H1 (cell line): ENCODE data around the gene LAMA4. TPM values are rescaled to one million over a fixed set of nuclear protein-coding genes. Genes with fewer than 3 reads are reported as not detected.

Experiments used
- CTCF ChIA-PET: fragments of 300-600 bp; sonication (Branson Sonifier 250); formaldehyde crosslinking; loops from one replicate; lab custom pipeline; 2021; ENCODE audit not compliant: partially characterized antibody; lab: Charles Lee
- POLR2A ChIA-PET: fragments of 300-600 bp; sonication (Branson Sonifier 250); formaldehyde crosslinking; loops from one replicate; lab custom pipeline; 2021; ENCODE audit warnings: inconsistent platforms; ENCODE audit not compliant: partially characterized antibody; lab: Charles Lee
- DNase-seq, 2 experiments: peaks; one replicate each; pipeline versions ENCODE4 v3.0.0 to v3.0.0-alpha.2; 2010 to 2022; ENCODE audit warnings: low spot score in 2 of 2, low read depth in 1 of 2, mixed read lengths in 1 of 2
- FAIRE-seq: peaks from 2 replicates; lab custom pipeline; 2011; peaks lifted over from hg19 to GRCh38; lab: Jason Lieb, UNC
- H2AFZ ChIP-seq: 2 replicates; pipeline ENCODE4 v1.8.1; 2012; ENCODE audit warnings: low read length, inconsistent platforms
- H2AK5ac ChIP-seq: 2 replicates; pipeline ENCODE4 v1.6.1; 2013; ENCODE audit warnings: low read depth, low read length
- H2BK120ac ChIP-seq: replicated peaks from 2 replicates; pipeline ENCODE3; 2013; ENCODE audit warnings: low read depth, low read length, inconsistent platforms
- H2BK12ac ChIP-seq: 2 replicates; pipeline ENCODE4 v1.6.1; 2013; ENCODE audit warnings: low read depth, low read length
- H2BK15ac ChIP-seq: 2 replicates; pipeline ENCODE4 v1.6.1; 2013; ENCODE audit warnings: low read length
- H2BK20ac ChIP-seq: 2 replicates; pipeline ENCODE4 v1.6.1; 2013; ENCODE audit warnings: low read length
- H2BK5ac ChIP-seq: 2 replicates; pipeline ENCODE4 v1.6.1; 2013; ENCODE audit warnings: low read depth, low read length
- H3K14ac ChIP-seq: 2 replicates; pipeline ENCODE4 v1.6.1; 2013; ENCODE audit warnings: inconsistent platforms; ENCODE audit not compliant: insufficient read length
- H3K18ac ChIP-seq: 2 replicates; pipeline ENCODE4 v1.6.1; 2013; ENCODE audit warnings: low read length; ENCODE audit errors: extremely low read depth
- H3K23ac ChIP-seq: 2 replicates; pipeline ENCODE4 v1.6.1; 2013; ENCODE audit warnings: inconsistent platforms; ENCODE audit not compliant: insufficient read length
- H3K23me2 ChIP-seq: 2 replicates; pipeline ENCODE4 v1.6.1; 2013; ENCODE audit warnings: low read depth, low read length
- H3K27ac ChIP-seq: 2 replicates; pipeline ENCODE4 v1.6.1; 2011; ENCODE audit warnings: low read depth, low read length, inconsistent platforms
- H3K27me3 ChIP-seq, 4 experiments: replicated peaks in 1 of 4; 1 replicate in 1 of 4; 2 replicates in 3 of 4; pipeline versions ENCODE4 v1.6.1 to v1.8.1; 2011 to 2013; ENCODE audit warnings: low read length in 3 of 4, mild to moderate bottlenecking in 3 of 4, inconsistent platforms in 2 of 4, mixed read lengths in 2 of 4, moderate library complexity in 1 of 4; ENCODE audit not compliant: control insufficient read depth in 3 of 4, insufficient read depth in 3 of 4; ENCODE audit errors: extremely low read depth in 1 of 4
- H3K36me3 ChIP-seq, 4 experiments: 2 replicates each; pipeline versions ENCODE4 v1.6.1 to v1.8.1; 2011 to 2013; ENCODE audit warnings: mild to moderate bottlenecking in 4 of 4, low read length in 3 of 4, moderate library complexity in 2 of 4, control low read depth in 1 of 4, inconsistent platforms in 1 of 4; ENCODE audit not compliant: insufficient read depth in 4 of 4, control insufficient read depth in 2 of 4
- H3K4ac ChIP-seq: replicated peaks from 2 replicates; pipeline ENCODE3; 2013; ENCODE audit warnings: low read length, low read depth, mixed read lengths, inconsistent platforms; ENCODE audit not compliant: insufficient read length
- H3K4me1 ChIP-seq, 4 experiments: replicated peaks in 1 of 4; 1 replicate in 1 of 4; 2 replicates in 3 of 4; pipeline versions ENCODE4 v1.6.1 to v1.8.1; 2011 to 2013; ENCODE audit warnings: low read length in 3 of 4, inconsistent platforms in 2 of 4, mixed read lengths in 1 of 4; ENCODE audit not compliant: insufficient read depth in 4 of 4, control insufficient read depth in 3 of 4
- H3K4me2 ChIP-seq, 2 experiments: 2 replicates each; pipeline versions ENCODE4 v1.6.1 to v1.8.1; 2011 to 2013; ENCODE audit warnings: low read depth in 2 of 2, low read length in 2 of 2, control low read depth in 1 of 2, inconsistent platforms in 1 of 2, mild to moderate bottlenecking in 1 of 2; ENCODE audit not compliant: insufficient read depth in 1 of 2
- H3K4me3 ChIP-seq, 4 experiments: fragments of 200-600, 300-600 bp in 1 of 4; sonication (generic), shearing (Covaris generic), sonication (Bioruptor Twin) in 1 of 4; 2 replicates each; pipeline versions ENCODE4 v1.5.1 to v1.8.1; 2011 to 2016; ENCODE audit warnings: low read length in 4 of 4, low read depth in 3 of 4, control low read depth in 2 of 4, inconsistent platforms in 2 of 4, mild to moderate bottlenecking in 2 of 4, mixed read lengths in 1 of 4, moderate library complexity in 1 of 4; ENCODE audit not compliant: insufficient read depth in 2 of 4; ENCODE audit errors: extremely low read depth in 1 of 4
- H3K56ac ChIP-seq: replicated peaks from 2 replicates; pipeline ENCODE3; 2013; ENCODE audit warnings: low read depth, mild to moderate bottlenecking, mixed read lengths, low read length, inconsistent platforms; ENCODE audit not compliant: insufficient read length
- H3K79me1 ChIP-seq: 2 replicates; pipeline ENCODE4 v1.6.1; 2013; ENCODE audit warnings: low read depth, low read length, control low read depth
- H3K79me2 ChIP-seq, 2 experiments: 2 replicates each; pipeline versions ENCODE4 v1.6.1 to v1.8.1; 2012 to 2013; ENCODE audit warnings: low read length in 2 of 2, mild to moderate bottlenecking in 2 of 2, inconsistent platforms in 1 of 2; ENCODE audit not compliant: insufficient read depth in 2 of 2, control insufficient read depth in 1 of 2
- H3K9ac ChIP-seq, 4 experiments: replicated peaks in 1 of 4; 1 replicate in 1 of 4; 2 replicates in 3 of 4; pipeline versions ENCODE4 v1.6.1 to v1.8.1; 2011 to 2013; ENCODE audit warnings: low read depth in 3 of 4, low read length in 3 of 4, control low read depth in 2 of 4, mild to moderate bottlenecking in 2 of 4, moderate library complexity in 2 of 4, inconsistent platforms in 1 of 4; ENCODE audit errors: extremely low read depth in 1 of 4
- H3K9me3 ChIP-seq, 2 experiments: 2 replicates each; pipeline versions ENCODE4 v1.6.1 to v1.8.1; 2012 to 2013; ENCODE audit warnings: mild to moderate bottlenecking in 2 of 2, moderate library complexity in 2 of 2, control low read depth in 1 of 2, inconsistent platforms in 1 of 2, low read depth in 1 of 2, low read length in 1 of 2, mixed read lengths in 1 of 2; ENCODE audit not compliant: insufficient read depth in 2 of 2
- H4K20me1 ChIP-seq, 2 experiments: replicated peaks in 1 of 2; 2 replicates each; pipeline versions ENCODE3 to v1.8.1; 2011 to 2013; ENCODE audit warnings: inconsistent platforms in 2 of 2, low read length in 2 of 2, mild to moderate bottlenecking in 1 of 2; ENCODE audit not compliant: insufficient read depth in 2 of 2, control insufficient read depth in 1 of 2
- H4K5ac ChIP-seq: 2 replicates; pipeline ENCODE4 v1.6.1; 2013; ENCODE audit warnings: low read length, low read depth, mixed read lengths, inconsistent platforms; ENCODE audit not compliant: insufficient read length
- H4K8ac ChIP-seq: 2 replicates; pipeline ENCODE4 v1.8.0; 2013; ENCODE audit warnings: mild to moderate bottlenecking, moderate library complexity, low read length, inconsistent platforms; ENCODE audit not compliant: insufficient read depth; ENCODE audit errors: extremely low read depth
- H4K91ac ChIP-seq: replicated peaks from 2 replicates; pipeline ENCODE3; 2013; ENCODE audit warnings: low read length, mixed read lengths, inconsistent platforms; ENCODE audit not compliant: insufficient read length
- SAP30 ChIP-seq: fragments of 300-600 bp; sonication (generic); IDR thresholded peaks from 2 replicates; pipeline ENCODE4 v1.7.1; 2012; ENCODE audit warnings: low read length, moderate library complexity, mild to moderate bottlenecking, inconsistent platforms; ENCODE audit not compliant: insufficient read depth, insufficient replicate concordance
- TAF1 ChIP-seq: IDR thresholded peaks from 2 replicates; pipeline ENCODE4 v1.6.1; 2011; ENCODE audit warnings: mild to moderate bottlenecking, low read depth, low read length
- TCF12 ChIP-seq: IDR thresholded peaks from 2 replicates; pipeline ENCODE4 v1.6.1; 2011; ENCODE audit warnings: low read depth, mild to moderate bottlenecking, low read length
- TEAD4 ChIP-seq: IDR thresholded peaks from 2 replicates; pipeline ENCODE4 v1.6.1; 2012; ENCODE audit warnings: low read depth, low read length, inconsistent platforms, mixed read lengths
- WGBS, 2 experiments: shearing (Covaris generic) in 1 of 2; methylation state at CpG; one replicate each; pipeline versions ENCODE4 v1.1.6 to v1.1.7; 2013 to 2015; ENCODE audit warnings: low lambda C conversion rate in 2 of 2, mixed read lengths in 2 of 2, inconsistent platforms in 1 of 2, low coverage in 1 of 2, missing lambda C conversion rate in 1 of 2; ENCODE audit not compliant: insufficient replicate concordance in 2 of 2, insufficient coverage in 1 of 2, insufficient read length in 1 of 2; ENCODE audit errors: extremely low coverage in 1 of 2, missing lambda C conversion rate in 1 of 2; 5-methylcytosine and 5-hydroxymethylcytosine counted together
- polyA plus RNA-seq, 7 experiments: library from polyadenylated mRNA; depleted of rRNA in 3 of 7; stranded (reverse) in 5 of 7; unstranded in 2 of 7; fragments of >200 nt in 5 of 7; fragments of 200-250 nt in 2 of 7; gene quantifications; 1 replicate in 5 of 7; 2 replicates in 1 of 7; 4 replicates in 1 of 7; pipeline versions ENCODE4 v1.2.1 to v1.2.3, GENCODE V29; 2011 to 2013; ENCODE audit warnings: missing spikeins in 2 of 7, mixed read lengths in 2 of 7
- total RNA-seq: library from RNA; stranded (reverse); fragmentation: NEBNext Ultra II Directional; extraction: Animal tissue kit (Norgen Biotek cat#: 25700); gene quantifications from 2 replicates; pipeline ENCODE4 v1.2.1, GENCODE V29; 2021

The LAMA4 gene
- total and polyA plus RNA-seq, 2 of the 8 experiments (the other 6 are each of a cell fraction or from before 2014, with no cell fraction given): 0.95 to 1.5 TPM

- no peaks in the 10 kb centered on the region for H3K4me1 ChIP-seq
- H3K79me2 ChIP-seq: no peaks in the 10 kb centered on the region
- H3K79me1 ChIP-seq: no peaks in the 10 kb centered on the region
These were observed 30.3 kb downstream of the LAMA4 start for GRCh38 chr6:112224088-112224487.

More at GRCh38 chr6:112224088-112224487, 30.3 kb downstream of the LAMA4 start:
- no peak overlapping the region for H3K27ac ChIP-seq
- H3K27me3 ChIP-seq: no peaks in the 10 kb centered on the region
- no peak overlapping the region for H2BK20ac ChIP-seq
- no peaks in the 10 kb centered on the region for H3K9me3 ChIP-seq
- no peak overlapping the region for H2BK5ac ChIP-seq
- 91% methylated on average over 2 of the region's 2 CpGs; no CpG with 5 or more reads in 1 of the 2 experiments for WGBS, 2 experiments
- H4K5ac ChIP-seq: no peak overlapping the region
- H2BK120ac ChIP-seq: no peak overlapping the region
- no peak overlapping the region for H3K4me3 ChIP-seq
- POLR2A ChIA-PET: no interaction called here
- H3K14ac ChIP-seq: no peak overlapping the region
- CTCF ChIA-PET: interaction anchor here (0.7 kb wide), 1 partner anchor 65 kb away, joined by 3 read pairs; no protein-coding TSS in a partner anchor
- no peak overlapping the region for H3K18ac ChIP-seq
- H2BK12ac ChIP-seq: no peak overlapping the region
- H3K23ac ChIP-seq: no peak overlapping the region
- H2AFZ ChIP-seq: no peak overlapping the region
- H2AK5ac ChIP-seq: no peak overlapping the region
- H3K9ac ChIP-seq: no peak overlapping the region
- no peak overlapping the region for H4K91ac ChIP-seq
- H3K56ac ChIP-seq: no peak overlapping the region
- H3K36me3 ChIP-seq: no peaks in the 10 kb centered on the region
- no peak overlapping the region for H3K4me2 ChIP-seq
- TF ChIP-seq TAF1 (no peak), SAP30 (no peak), TCF12 (no peak), TEAD4 (no peak)
- FAIRE-seq: no peak
- H4K20me1 ChIP-seq: no peaks in the 10 kb centered on the region
- no peak overlapping the region for H2BK15ac ChIP-seq
- H3K23me2 ChIP-seq: no peaks in the 10 kb centered on the region
- no peak overlapping the region for H3K4ac ChIP-seq
- DNase-seq: no peak
- no peak overlapping the region for H4K8ac ChIP-seq
